HepG2 (cell line): Measurements from ENCODE around the gene TYMS. TPM values are rescaled to one million over a fixed set of nuclear protein-coding genes. Genes with fewer than 3 reads are reported as not detected.

ENCODE experiments used
- ATAC-seq: fragments of 200-7000 bp; cut with Tn5 transposase; 3 replicates; pipeline ENCODE4 v1.9.1; 2020; ENCODE audit warnings: mild to moderate bottlenecking, moderate library complexity
- BruUV-seq: library from RNA; stranded (reverse); fragments of 400-500 nt; replicated peaks from 2 replicates; lab custom pipeline; 2021; lab: Mats Ljungman, UMichigan
- CTCF ChIA-PET: fragments of 300-600 bp; formaldehyde crosslinking; extraction: SDS; loops from one replicate; lab custom pipeline; 2021; ENCODE audit warnings: low total read pairs, inconsistent platforms, low intra/inter-chr PET ratio; lab: Yijun Ruan, JAX
- POLR2A ChIA-PET: fragments of 350-600 bp; sonication (Branson Sonifier 250); formaldehyde crosslinking; loops from one replicate; lab custom pipeline; 2020; ENCODE audit warnings: antibody characterized with exemption, inconsistent platforms; lab: Yijun Ruan, JAX
- DNase-seq: peaks from one replicate; pipeline ENCODE4 v3.0.0-alpha.2; 2015; ENCODE audit warnings: low spot score
- FAIRE-seq: peaks from 3 replicates; lab custom pipeline; 2011; peaks lifted over from hg19 to GRCh38; lab: Jason Lieb, UNC
- H2AFZ ChIP-seq: one replicate; pipeline ENCODE4 v1.6.1; 2011; ENCODE audit warnings: low read length, inconsistent platforms
- H3K27ac ChIP-seq: fragments of 300-600 bp; 3 replicates; pipeline ENCODE4 v1.8.0; 2011; ENCODE audit warnings: mixed run types, mild to moderate bottlenecking, mixed read lengths, low read length, inconsistent platforms; ENCODE audit not compliant: insufficient read depth; ENCODE audit errors: extremely low read length
- H3K27me3 ChIP-seq, 2 experiments: fragments of 200-600 bp in 1 of 2; 2 replicates in 1 of 2; 3 replicates in 1 of 2; pipeline versions ENCODE4 v1.6.0 to v1.8.0; 2011; ENCODE audit warnings: low read length in 2 of 2, mild to moderate bottlenecking in 2 of 2, moderate library complexity in 2 of 2, inconsistent platforms in 1 of 2; ENCODE audit not compliant: insufficient read depth in 2 of 2, control insufficient read depth in 1 of 2
- H3K36me3 ChIP-seq, 2 experiments: fragments of 200-600 bp in 1 of 2; replicated peaks in 1 of 2; 2 replicates in 1 of 2; 3 replicates in 1 of 2; pipeline versions ENCODE4 v1.5.1 to v1.8.0; 2011; ENCODE audit warnings: low read length in 2 of 2, inconsistent platforms in 1 of 2; ENCODE audit not compliant: insufficient read depth in 2 of 2, control insufficient read depth in 1 of 2
- H3K4me1 ChIP-seq: 2 replicates; pipeline ENCODE4 v1.5.1; 2012; ENCODE audit warnings: low read length, inconsistent platforms; ENCODE audit not compliant: insufficient read depth
- H3K4me2 ChIP-seq: 2 replicates; pipeline ENCODE4 v1.6.0; 2011; ENCODE audit warnings: low read depth, low read length, inconsistent platforms
- H3K4me3 ChIP-seq, 3 experiments: fragments of 200-600 bp in 1 of 3; sonication (generic), shearing (Covaris generic) in 1 of 3; replicated peaks in 1 of 3; 2 replicates each; pipeline ENCODE4 v1.5.1; 2011 to 2016; ENCODE audit warnings: low read length in 3 of 3, inconsistent platforms in 2 of 3, low read depth in 2 of 3, mild to moderate bottlenecking in 2 of 3, control low read depth in 1 of 3, mixed read lengths in 1 of 3; ENCODE audit not compliant: insufficient read depth in 1 of 3
- H3K79me2 ChIP-seq: one replicate; pipeline ENCODE4 v1.6.1; 2011; ENCODE audit warnings: low read length, inconsistent platforms; ENCODE audit not compliant: insufficient read depth
- H3K9ac ChIP-seq: 2 replicates; pipeline ENCODE4 v1.6.0; 2011; ENCODE audit warnings: mild to moderate bottlenecking, low read depth, low read length, inconsistent platforms; ENCODE audit not compliant: insufficient read depth
- H3K9me3 ChIP-seq: 2 replicates; pipeline ENCODE4 v1.5.1; 2012; ENCODE audit warnings: mild to moderate bottlenecking, low read length
- H4K20me1 ChIP-seq: 2 replicates; pipeline ENCODE4 v1.6.0; 2011; ENCODE audit warnings: inconsistent platforms, mild to moderate bottlenecking, low read length, moderate library complexity; ENCODE audit not compliant: insufficient read depth
- CHD4 ChIP-seq: fragments of 200-600 bp; sonication (generic); IDR thresholded peaks from 2 replicates; pipeline ENCODE4 v1.7.0; 2017; ENCODE audit warnings: mild to moderate bottlenecking, low read length, borderline replicate concordance
- GZF1 ChIP-seq: sonication (generic); formaldehyde crosslinking; IDR thresholded peaks from 2 replicates; pipeline ENCODE4 v1.5.1; 2020; ENCODE audit warnings: mild to moderate bottlenecking, missing genetic modification reagents
- IRX3 ChIP-seq: sonication (generic); formaldehyde crosslinking; IDR thresholded peaks from 2 replicates; pipeline ENCODE4 v1.8.1; 2023; ENCODE audit warnings: mild to moderate bottlenecking, low read depth, missing genetic modification reagents, borderline replicate concordance
- KLF6 ChIP-seq: IDR thresholded peaks from 2 replicates; pipeline ENCODE4 v1.8.0; 2016; ENCODE audit warnings: missing biosample characterization, missing genetic modification reagents
- NFIC ChIP-seq: IDR thresholded peaks from 2 replicates; pipeline ENCODE4 v1.6.1; 2012; ENCODE audit warnings: mild to moderate bottlenecking, low read length, inconsistent platforms
- PAWR ChIP-seq: sonication (generic); formaldehyde crosslinking; IDR thresholded peaks from 2 replicates; pipeline ENCODE4 v1.4.0; 2020; ENCODE audit warnings: missing genetic modification reagents, mild to moderate bottlenecking, borderline replicate concordance
- REXO4 ChIP-seq: sonication (generic); formaldehyde crosslinking; IDR thresholded peaks from 2 replicates; pipeline ENCODE4 v1.8.0; 2022; ENCODE audit warnings: missing genetic modification reagents, mild to moderate bottlenecking, borderline replicate concordance
- ZFP90 ChIP-seq: sonication (generic); formaldehyde crosslinking; IDR thresholded peaks from 2 replicates; pipeline ENCODE4 v1.8.0; 2022; ENCODE audit warnings: missing genetic modification reagents, mild to moderate bottlenecking, inconsistent platforms, borderline replicate concordance
- ZMYM3 ChIP-seq: sonication (generic); formaldehyde crosslinking; IDR thresholded peaks from 2 replicates; pipeline ENCODE4 v1.5.1; 2020; ENCODE audit warnings: mild to moderate bottlenecking, missing genetic modification reagents
- ZMYM4 ChIP-seq: sonication (generic); formaldehyde crosslinking; IDR thresholded peaks from 2 replicates; pipeline ENCODE4 v1.8.1; 2023; ENCODE audit warnings: mild to moderate bottlenecking, missing genetic modification reagents
- ZNF24 ChIP-seq: fragments of 450-650 bp; IDR thresholded peaks from 2 replicates; pipeline ENCODE4 v1.6.1; 2017; ENCODE audit warnings: antibody characterized with exemption, mild to moderate bottlenecking
- WGBS: methylation state at CpG from one replicate; pipeline ENCODE4 v1.1.6; 2017; ENCODE audit warnings: low lambda C conversion rate; 5-methylcytosine and 5-hydroxymethylcytosine counted together
- in situ Hi-C: cut with HindIII; loops from 2 replicates; pipeline ENCODE4 v1.10.0; 2017; ENCODE audit warnings: low pct_unique_long_range_greater_than_20kb; ENCODE audit not compliant: extremely low pct_ligation_motif_present
- intact Hi-C: fragments of 100-400 bp; cut with micrococcal nuclease; formaldehyde crosslinking; loops from one replicate; pipeline ENCODE4 v1.10.0; 2022; ENCODE audit not compliant: unreplicated experiment
- polyA plus RNA-seq, 8 experiments: library from polyadenylated mRNA; depleted of rRNA in 3 of 8; stranded (reverse) in 7 of 8; unstranded in 1 of 8; fragments of >200 nt; fragmentation: Illumina TruSeq in 4 of 8; extraction: Trizol in 4 of 8; gene quantifications; 2 replicates each; pipeline versions ENCODE4 v1.2.1 to v1.2.3, GENCODE V29; 2011 to 2016; ENCODE audit warnings: low read depth in 4 of 8, missing spikeins in 1 of 8, mixed read lengths in 1 of 8; ENCODE audit not compliant: insufficient read depth in 1 of 8
- total RNA-seq, 5 experiments: library from RNA; depleted of rRNA; stranded (reverse); fragments of >200 nt; fragmentation: Illumina TruSeq; extraction: Trizol; gene quantifications; 2 replicates each; pipeline ENCODE4 v1.2.3, GENCODE V29; 2016; ENCODE audit warnings: low read depth in 1 of 5
- TF ChIP-seq, protein P1 (sequence below): sonication (generic); formaldehyde crosslinking; conservative IDR thresholded peaks from 2 replicates; pipeline ENCODE4 v1.5.0; 2020; ENCODE audit warnings: missing genetic modification reagents

Gene TYMS
- total and polyA plus RNA-seq, 2 of the 13 experiments (the other 11 are each of a cell fraction or from before 2014, with no cell fraction given): 80.1 to 106 TPM

DNA sequence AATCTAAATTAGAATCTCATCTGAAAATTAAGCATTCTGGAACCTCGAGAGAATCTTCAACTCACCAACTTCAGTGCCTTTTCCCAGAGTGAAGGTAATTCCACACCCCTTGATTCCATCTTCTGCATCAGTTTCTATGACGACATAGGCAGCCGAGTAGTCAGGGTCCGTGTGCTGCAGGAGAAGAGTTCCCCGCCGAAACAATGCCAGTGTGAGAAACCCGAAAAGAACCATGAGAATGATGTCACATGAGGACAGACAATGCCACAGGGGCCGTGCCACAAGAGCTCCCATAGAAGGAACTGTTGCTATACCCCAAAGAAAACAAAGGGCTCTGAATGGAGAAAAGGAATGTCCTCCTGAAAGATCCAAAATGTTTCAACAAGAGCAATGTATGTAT lies 49.0 kb downstream of the TYMS start:
- H3K4me3 ChIP-seq: no peak overlapping the region
- no peak overlapping the region for H3K9ac ChIP-seq
- in situ Hi-C loops: no loop called here
- no peak for ATAC-seq
- H3K27ac ChIP-seq: no peak overlapping the region
- over 99% methylated on average over 8 of the region's 8 CpGs for WGBS
- H3K79me2 ChIP-seq: peaks cover 35% of the 10 kb centered on the region
- POLR2A ChIA-PET: no interaction called here
- no TSS peak for BruUV-seq
- TF ChIP-seq, protein P1, sequence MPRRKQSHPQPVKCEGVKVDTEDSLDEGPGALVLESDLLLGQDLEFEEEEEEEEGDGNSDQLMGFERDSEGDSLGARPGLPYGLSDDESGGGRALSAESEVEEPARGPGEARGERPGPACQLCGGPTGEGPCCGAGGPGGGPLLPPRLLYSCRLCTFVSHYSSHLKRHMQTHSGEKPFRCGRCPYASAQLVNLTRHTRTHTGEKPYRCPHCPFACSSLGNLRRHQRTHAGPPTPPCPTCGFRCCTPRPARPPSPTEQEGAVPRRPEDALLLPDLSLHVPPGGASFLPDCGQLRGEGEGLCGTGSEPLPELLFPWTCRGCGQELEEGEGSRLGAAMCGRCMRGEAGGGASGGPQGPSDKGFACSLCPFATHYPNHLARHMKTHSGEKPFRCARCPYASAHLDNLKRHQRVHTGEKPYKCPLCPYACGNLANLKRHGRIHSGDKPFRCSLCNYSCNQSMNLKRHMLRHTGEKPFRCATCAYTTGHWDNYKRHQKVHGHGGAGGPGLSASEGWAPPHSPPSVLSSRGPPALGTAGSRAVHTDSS: no peak
- TF ChIP-seq NFIC: no peak
- TF ChIP-seq CHD4: no peak
- TF ChIP-seq ZFP90 (CRISPR knock-in tag): no peak
- TF ChIP-seq KLF6 (CRISPR knock-in tag): no peak
- TF ChIP-seq REXO4: no peak
- TF ChIP-seq ZMYM4 (CRISPR knock-in tag): no peak
- no peak for TF ChIP-seq IRX3 (CRISPR knock-in tag)
- TF ChIP-seq ZMYM3 (CRISPR knock-in tag): no peak
- TF ChIP-seq ZNF24: no peak
- TF ChIP-seq PAWR (CRISPR knock-in tag): no peak
- TF ChIP-seq GZF1: no peak
- no peaks in the 10 kb centered on the region for H3K27me3 ChIP-seq
- H3K4me1 ChIP-seq: peaks cover 51% of the 10 kb centered on the region
- intact Hi-C loops: loop anchor here (10.0 kb wide), 1 partner anchor 82 kb away; no protein-coding TSS in a partner anchor
- peaks cover 0 to 25% of the 10 kb centered on the region in 2 experiments; a peak in 4 of 5 replicates for H3K36me3 ChIP-seq
- no peak for FAIRE-seq
- H3K4me2 ChIP-seq: no peak overlapping the region
- no peak for DNase-seq
- H2AFZ ChIP-seq: no peak overlapping the region
- H3K9me3 ChIP-seq: no peaks in the 10 kb centered on the region
- CTCF ChIA-PET: no interaction called here
- H4K20me1 ChIP-seq: no peaks in the 10 kb centered on the region
